HFF-Myc (cell line): ENCODE data around the gene SGIP1.

ENCODE experiments used
- DNase-seq: peaks from one replicate; pipeline ENCODE4 v3.0.0-alpha.2; 2011; ENCODE audit warnings: low read depth; ENCODE audit errors: extremely low read depth
- H3K4me3 ChIP-seq: replicated peaks from 2 replicates; pipeline ENCODE4 v1.5.1; 2011; ENCODE audit warnings: low read depth, mild to moderate bottlenecking, control low read depth, low read length
- CTCF ChIP-seq: IDR thresholded peaks from 2 replicates; pipeline ENCODE4 v1.5.1; 2012; ENCODE audit warnings: mild to moderate bottlenecking, low read depth, low read length, control low read depth; ENCODE audit errors: missing control alignments

SGIP1 gene

GRCh38 chr1:66505671-66506392, 28.1 kb upstream of the SGIP1 start:
- TF ChIP-seq CTCF: no peak
- DNase-seq: no peak

GRCh38 chr1:66506393-66506687, 27.6 kb upstream of the SGIP1 start:
- TF ChIP-seq CTCF: no peak
- no peak for DNase-seq
- no peak overlapping the region for H3K4me3 ChIP-seq

More at GRCh38 chr1:66505671-66506392, 28.1 kb upstream of the SGIP1 start:
- H3K4me3 ChIP-seq: no peak overlapping the region

- no peak for TF ChIP-seq CTCF
- no peak for DNase-seq
- no peak overlapping the region for H3K4me3 ChIP-seq
Measured at GRCh38 chr1:66506991-66507390, 27.0 kb upstream of the SGIP1 start.

GRCh38 chr1:66510407-66510806, 23.5 kb upstream of the SGIP1 start:
- H3K4me3 ChIP-seq: no peak overlapping the region
- DNase-seq: no peak

GRCh38 chr1:66511118-66511517, 22.8 kb upstream of the SGIP1 start:
- no peak for TF ChIP-seq CTCF
- H3K4me3 ChIP-seq: no peak overlapping the region
- no peak for DNase-seq

More at GRCh38 chr1:66510407-66510806, 23.5 kb upstream of the SGIP1 start:
- TF ChIP-seq CTCF: no peak

- DNase-seq: no peak
- no peak for TF ChIP-seq CTCF
- no peak overlapping the region for H3K4me3 ChIP-seq
Measured at GRCh38 chr1:66517959-66518358, 16.0 kb upstream of the SGIP1 start.

- TF ChIP-seq CTCF: no peak
- no peak overlapping the region for H3K4me3 ChIP-seq
- DNase-seq: no peak
Measured at GRCh38 chr1:66518654-66519053, 15.3 kb upstream of the SGIP1 start.
